ENCODE results near the gene YJEFN3.

YJEFN3 gene

DNA sequence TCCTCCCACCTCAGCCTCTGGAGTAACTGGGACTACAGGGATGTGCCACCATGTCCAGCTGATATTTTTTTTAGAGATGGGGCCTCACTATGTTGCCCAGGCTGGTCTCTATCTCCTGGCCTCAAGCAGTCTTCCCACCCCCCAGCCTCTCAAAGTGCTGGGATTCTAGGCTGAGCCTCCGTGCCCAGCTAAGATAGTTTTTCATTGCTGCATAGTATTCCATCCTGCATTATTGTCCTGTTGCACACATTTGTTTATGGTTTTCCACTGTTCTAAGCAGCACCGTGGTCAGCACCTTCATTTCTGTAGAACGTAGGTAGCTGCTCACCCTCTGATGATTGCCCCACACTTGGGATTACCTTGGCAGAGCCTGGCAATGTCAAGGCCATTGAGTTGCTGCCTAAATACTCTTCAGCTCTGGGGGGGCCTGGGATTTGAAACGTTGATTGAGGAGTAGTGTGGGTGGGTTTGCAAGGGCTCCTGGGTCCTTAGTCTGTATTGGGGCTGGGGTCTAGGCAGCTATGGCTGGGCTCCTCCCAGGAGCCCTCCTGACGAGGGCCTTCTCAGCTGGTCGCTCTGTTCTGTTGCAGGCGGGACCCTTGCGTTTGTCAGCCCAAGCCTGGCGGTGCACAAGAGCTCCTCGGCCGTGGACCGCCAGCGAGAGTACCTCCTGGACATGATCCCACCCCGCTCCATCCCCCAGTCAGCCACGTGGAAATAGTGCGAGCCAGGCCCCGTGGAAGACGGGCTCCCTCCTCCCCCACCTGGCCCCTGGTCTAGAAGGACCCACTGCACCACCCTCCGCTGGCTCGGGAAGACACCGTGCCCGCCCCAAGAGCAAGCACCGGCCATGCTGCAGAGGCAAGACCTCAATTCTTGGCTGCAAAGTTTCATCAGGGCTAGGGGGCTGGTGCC, 23.7 kb upstream of the YJEFN3 start:
- TF ChIP-seq EZH2phosphoT487 (conservative IDR thresholded peaks at IDR 0.05; ENCODE audit: low read length) = no peak
- TF ChIP-seq, protein P1, sequence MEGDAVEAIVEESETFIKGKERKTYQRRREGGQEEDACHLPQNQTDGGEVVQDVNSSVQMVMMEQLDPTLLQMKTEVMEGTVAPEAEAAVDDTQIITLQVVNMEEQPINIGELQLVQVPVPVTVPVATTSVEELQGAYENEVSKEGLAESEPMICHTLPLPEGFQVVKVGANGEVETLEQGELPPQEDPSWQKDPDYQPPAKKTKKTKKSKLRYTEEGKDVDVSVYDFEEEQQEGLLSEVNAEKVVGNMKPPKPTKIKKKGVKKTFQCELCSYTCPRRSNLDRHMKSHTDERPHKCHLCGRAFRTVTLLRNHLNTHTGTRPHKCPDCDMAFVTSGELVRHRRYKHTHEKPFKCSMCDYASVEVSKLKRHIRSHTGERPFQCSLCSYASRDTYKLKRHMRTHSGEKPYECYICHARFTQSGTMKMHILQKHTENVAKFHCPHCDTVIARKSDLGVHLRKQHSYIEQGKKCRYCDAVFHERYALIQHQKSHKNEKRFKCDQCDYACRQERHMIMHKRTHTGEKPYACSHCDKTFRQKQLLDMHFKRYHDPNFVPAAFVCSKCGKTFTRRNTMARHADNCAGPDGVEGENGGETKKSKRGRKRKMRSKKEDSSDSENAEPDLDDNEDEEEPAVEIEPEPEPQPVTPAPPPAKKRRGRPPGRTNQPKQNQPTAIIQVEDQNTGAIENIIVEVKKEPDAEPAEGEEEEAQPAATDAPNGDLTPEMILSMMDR (IDR thresholded peaks at IDR 0.05; ENCODE audit: insufficient read depth, low read length, poor library complexity, severe bottlenecking) = no peak
- no peaks in the 10 kb centered on the region for H3K9me3 ChIP-seq (ENCODE audit: insufficient read depth, low read length)
- H3K27ac ChIP-seq (ENCODE audit: low read depth, low read length) = no peak overlapping the region

DNA sequence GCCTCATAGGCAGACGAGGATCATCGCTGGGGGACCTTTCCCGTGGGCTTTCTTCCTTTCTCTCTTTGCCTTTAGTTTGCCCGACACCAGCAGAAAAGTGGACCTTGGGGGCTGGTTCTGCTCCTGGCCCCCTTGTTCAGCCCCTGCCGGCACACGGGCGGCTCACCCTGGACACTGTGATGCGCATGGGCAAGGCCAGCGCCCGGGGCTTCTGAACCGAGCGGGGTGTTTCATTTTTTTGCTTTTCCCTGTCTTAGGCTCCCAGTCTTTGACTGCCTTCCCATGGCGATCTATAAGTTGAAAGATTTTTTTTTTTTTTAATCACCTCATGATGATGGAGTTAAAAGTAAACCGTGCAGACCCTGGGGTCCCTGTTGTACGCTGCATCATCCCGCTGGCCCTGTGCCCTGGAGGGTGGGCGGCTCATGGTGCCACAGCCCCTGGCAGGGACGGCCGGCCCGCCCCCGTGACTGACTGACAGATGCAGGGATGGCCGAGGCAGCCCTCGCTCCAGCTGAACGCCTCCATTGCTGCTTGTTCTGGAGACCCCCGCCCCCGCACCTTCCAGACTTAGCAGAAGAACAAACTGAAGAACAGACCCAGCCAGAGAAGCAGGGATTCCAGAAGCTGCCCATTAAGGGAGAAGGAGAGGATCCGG, 22.9 kb upstream of the YJEFN3 start:
- Histone ChIP-seq H3K9me3 (ENCODE audit: insufficient read depth, low read length) (no peaks in the 10 kb centered on the region), H2AFZ (ENCODE audit: low read depth, low read length, severe bottlenecking) (no peak overlapping the region), H3F3A (ENCODE audit: insufficient read depth) (0 out of 2 replicates have a peak, but pooled peaks cover 2% of the 10 kb centered on the region), H3K27me3 (ENCODE audit: low read length) (no peaks in the 10 kb centered on the region), H3K4me2 (ENCODE audit: low read depth, low read length, poor library complexity, severe bottlenecking) (no peak overlapping the region), H4K20me1 (ENCODE audit: low read depth, low read length) (no peaks in the 10 kb centered on the region), H3K9me2 (replicated peaks; ENCODE audit: insufficient read depth, low read length) (no peaks in the 10 kb centered on the region), H3K9ac (ENCODE audit: low read length) (no peak overlapping the region), H3K36me3 (ENCODE audit: low read length) (peaks cover 6% of the 10 kb centered on the region), H3K79me2 (ENCODE audit: insufficient read depth, low read length) (no peaks in the 10 kb centered on the region), H3K4me3 (ENCODE audit: insufficient read depth, low read length, poor library complexity, severe bottlenecking) (no peak overlapping the region), H3K27ac (ENCODE audit: low read depth, low read length) (no peak overlapping the region)
- TF ChIP-seq EZH2phosphoT487 (conservative IDR thresholded peaks at IDR 0.05; ENCODE audit: low read length) = no peak
- TF ChIP-seq, protein P1 (IDR thresholded peaks at IDR 0.05; ENCODE audit: insufficient read depth, low read length, poor library complexity, severe bottlenecking) = no peak

More for the DNA sequence above, 23.7 kb upstream of the YJEFN3 start:
- Histone ChIP-seq H3K27me3 (ENCODE audit: low read length) (no peaks in the 10 kb centered on the region), H3F3A (ENCODE audit: insufficient read depth) (0 out of 2 replicates have a peak, but pooled peaks cover 2% of the 10 kb centered on the region), H2AFZ (ENCODE audit: low read depth, low read length, severe bottlenecking) (no peak overlapping the region), H3K4me2 (ENCODE audit: low read depth, low read length, poor library complexity, severe bottlenecking) (no peak overlapping the region), H4K20me1 (ENCODE audit: low read depth, low read length) (no peaks in the 10 kb centered on the region), H3K9ac (ENCODE audit: low read length) (no peak overlapping the region), H3K9me2 (replicated peaks; ENCODE audit: insufficient read depth, low read length) (no peaks in the 10 kb centered on the region), H3K36me3 (ENCODE audit: low read length) (peaks cover 6% of the 10 kb centered on the region), H3K79me2 (ENCODE audit: insufficient read depth, low read length) (no peaks in the 10 kb centered on the region), H3K4me3 (ENCODE audit: insufficient read depth, low read length, poor library complexity, severe bottlenecking) (no peak overlapping the region)

DNA sequence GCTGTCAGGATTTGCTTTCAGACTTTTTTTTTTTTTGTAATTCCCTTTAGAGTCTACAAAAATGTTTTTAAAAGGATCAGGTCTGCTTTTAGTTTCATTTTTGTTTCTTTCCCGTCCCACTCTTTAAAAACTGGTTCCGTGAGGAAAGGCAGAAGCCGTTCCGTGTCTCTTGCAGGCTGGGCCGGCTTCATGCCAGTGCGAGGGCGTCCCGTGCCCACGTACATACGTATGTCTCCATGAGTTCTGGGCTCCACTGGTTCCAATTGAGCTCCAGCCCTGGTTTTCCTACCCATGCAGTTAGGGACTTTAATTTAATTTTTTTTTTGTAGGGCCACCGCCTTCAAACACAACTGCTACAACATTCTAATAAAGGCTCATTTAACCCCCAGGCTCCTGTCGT, 22.1 kb upstream of the YJEFN3 start:
- TF ChIP-seq EZH2phosphoT487 (conservative IDR thresholded peaks at IDR 0.05; ENCODE audit: low read length) = no peak
- TF ChIP-seq, protein P1 (IDR thresholded peaks at IDR 0.05; ENCODE audit: insufficient read depth, low read length, poor library complexity, severe bottlenecking) = no peak
- Histone ChIP-seq H4K20me1 (ENCODE audit: low read depth, low read length) (no peaks in the 10 kb centered on the region), H3K4me2 (ENCODE audit: low read depth, low read length, poor library complexity, severe bottlenecking) (no peak overlapping the region), H3F3A (ENCODE audit: insufficient read depth) (0 out of 2 replicates have a peak, but pooled peaks cover 6% of the 10 kb centered on the region), H3K79me2 (ENCODE audit: insufficient read depth, low read length) (no peaks in the 10 kb centered on the region), H3K9ac (ENCODE audit: low read length) (no peak overlapping the region), H3K4me3 (ENCODE audit: insufficient read depth, low read length, poor library complexity, severe bottlenecking) (no peak overlapping the region), H2AFZ (ENCODE audit: low read depth, low read length, severe bottlenecking) (no peak overlapping the region), H3K27me3 (ENCODE audit: low read length) (no peaks in the 10 kb centered on the region), H3K27ac (ENCODE audit: low read depth, low read length) (no peak overlapping the region), H3K36me3 (ENCODE audit: low read length) (peaks cover 6% of the 10 kb centered on the region), H3K9me2 (replicated peaks; ENCODE audit: insufficient read depth, low read length) (no peaks in the 10 kb centered on the region), H3K9me3 (ENCODE audit: insufficient read depth, low read length) (no peaks in the 10 kb centered on the region)
